Fibroblast of lung (primary cell): Measurements from ENCODE around the gene KRT23. TPM values are rescaled to one million over a fixed set of nuclear protein-coding genes. Genes with fewer than 3 reads are reported as not detected.

ENCODE experiments used
- DNase-seq, 2 donors: peaks; one replicate each; pipeline versions ENCODE4 v3.0.0 to v3.0.0-alpha.2; 2010; ENCODE audit warnings: low read depth in 2 of 2
- H2AFZ ChIP-seq: 2 replicates; pipeline ENCODE4 v1.5.1; 2012; ENCODE audit warnings: low read length, control low read depth, inconsistent platforms
- H3K27ac ChIP-seq: 2 replicates; pipeline ENCODE4 v1.5.1; 2011; ENCODE audit warnings: low read length, control low read depth; ENCODE audit not compliant: insufficient read depth
- H3K27me3 ChIP-seq: 2 replicates; pipeline ENCODE4 v1.5.1; 2011; ENCODE audit warnings: mild to moderate bottlenecking, low read length; ENCODE audit not compliant: control insufficient read depth, insufficient read depth
- H3K36me3 ChIP-seq: 2 replicates; pipeline ENCODE4 v1.5.1; 2011; ENCODE audit warnings: low read length; ENCODE audit not compliant: control insufficient read depth, insufficient read depth
- H3K4me1 ChIP-seq: 2 replicates; pipeline ENCODE4 v1.5.1; 2011; ENCODE audit warnings: low read length; ENCODE audit not compliant: control insufficient read depth, insufficient read depth; ENCODE audit errors: extremely low read depth
- H3K4me2 ChIP-seq: 2 replicates; pipeline ENCODE4 v1.5.1; 2011; ENCODE audit warnings: low read length, control low read depth; ENCODE audit not compliant: insufficient read depth; ENCODE audit errors: extremely low read depth
- H3K4me3 ChIP-seq, 4 experiments: fragments of 200-600 bp in 1 of 4; sonication (generic) in 1 of 4; replicated peaks in 1 of 4; 2 replicates each; pipeline ENCODE4 v1.5.1; 2011 to 2016; ENCODE audit warnings: low read length in 4 of 4, low read depth in 3 of 4, mild to moderate bottlenecking in 3 of 4, control low read depth in 2 of 4, inconsistent platforms in 1 of 4, mixed read lengths in 1 of 4; ENCODE audit not compliant: insufficient read depth in 1 of 4; ENCODE audit errors: control extremely low read depth in 1 of 4
- H3K79me2 ChIP-seq: 2 replicates; pipeline ENCODE4 v1.5.1; 2012; ENCODE audit warnings: mild to moderate bottlenecking, low read length, inconsistent platforms; ENCODE audit not compliant: control insufficient read depth, insufficient read depth
- H3K9ac ChIP-seq: 2 replicates; pipeline ENCODE4 v1.5.1; 2011; ENCODE audit warnings: mild to moderate bottlenecking, low read length, control low read depth; ENCODE audit not compliant: insufficient read depth
- H3K9me3 ChIP-seq: 2 replicates; pipeline ENCODE4 v1.5.1; 2012; ENCODE audit warnings: low read depth, low read length; ENCODE audit not compliant: control insufficient read depth, insufficient read depth
- H4K20me1 ChIP-seq: 2 replicates; pipeline ENCODE4 v1.5.1; 2011; ENCODE audit warnings: low read length; ENCODE audit not compliant: control insufficient read depth, insufficient read depth; ENCODE audit errors: extremely low read depth
- EZH2 ChIP-seq: IDR thresholded peaks from 2 replicates; pipeline ENCODE4 v1.5.1; 2012; ENCODE audit warnings: low read length, control low read depth, mild to moderate bottlenecking; ENCODE audit errors: missing control alignments
- polyA plus RNA-seq, 2 donors: library from polyadenylated mRNA; depleted of rRNA in 1 of 2; stranded (reverse) in 1 of 2; unstranded in 1 of 2; fragments of >200 nt; gene quantifications; 2 replicates each; pipeline ENCODE4 v1.2.1, GENCODE V29; 2011 to 2012; ENCODE audit warnings: missing spikeins in 1 of 2
- total RNA-seq: library from RNA; depleted of rRNA; stranded (reverse); fragments of >200 nt; gene quantifications from 2 replicates; pipeline ENCODE4 v1.2.1, GENCODE V29; 2014
- TF ChIP-seq, protein P1 (sequence below), 2 donors: IDR thresholded peaks in 1 of 2; conservative IDR thresholded peaks in 1 of 2; 1 replicate in 1 of 2; 2 replicates in 1 of 2; pipeline ENCODE4 v1.5.1; 2011 to 2012; ENCODE audit warnings: low read length in 2 of 2, control low read depth in 1 of 2, inconsistent platforms in 1 of 2, low read depth in 1 of 2, mild to moderate bottlenecking in 1 of 2

The KRT23 gene
- total and polyA plus RNA-seq, 2 donors (not counting 1 experiment from before 2014, with no cell fraction given) = 0.17 TPM; not detected in 1

GRCh38 chr17:40967582-40967981 lies 30.1 kb upstream of the KRT23 start:
- Histone ChIP-seq H3K4me1 (no peaks in the 10 kb centered on the region), H4K20me1 (no peaks in the 10 kb centered on the region), H3K27me3 (no peaks in the 10 kb centered on the region), H3K9me3 (no peaks in the 10 kb centered on the region), H3K36me3 (no peaks in the 10 kb centered on the region), H3K27ac (no peak overlapping the region), H3K79me2 (no peaks in the 10 kb centered on the region), H3K4me2 (no peak overlapping the region), H3K4me3 (no peak overlapping the region), H3K9ac (no peak overlapping the region), H2AFZ (no peak overlapping the region)
- no peak for DNase-seq
- TF ChIP-seq, protein P1, sequence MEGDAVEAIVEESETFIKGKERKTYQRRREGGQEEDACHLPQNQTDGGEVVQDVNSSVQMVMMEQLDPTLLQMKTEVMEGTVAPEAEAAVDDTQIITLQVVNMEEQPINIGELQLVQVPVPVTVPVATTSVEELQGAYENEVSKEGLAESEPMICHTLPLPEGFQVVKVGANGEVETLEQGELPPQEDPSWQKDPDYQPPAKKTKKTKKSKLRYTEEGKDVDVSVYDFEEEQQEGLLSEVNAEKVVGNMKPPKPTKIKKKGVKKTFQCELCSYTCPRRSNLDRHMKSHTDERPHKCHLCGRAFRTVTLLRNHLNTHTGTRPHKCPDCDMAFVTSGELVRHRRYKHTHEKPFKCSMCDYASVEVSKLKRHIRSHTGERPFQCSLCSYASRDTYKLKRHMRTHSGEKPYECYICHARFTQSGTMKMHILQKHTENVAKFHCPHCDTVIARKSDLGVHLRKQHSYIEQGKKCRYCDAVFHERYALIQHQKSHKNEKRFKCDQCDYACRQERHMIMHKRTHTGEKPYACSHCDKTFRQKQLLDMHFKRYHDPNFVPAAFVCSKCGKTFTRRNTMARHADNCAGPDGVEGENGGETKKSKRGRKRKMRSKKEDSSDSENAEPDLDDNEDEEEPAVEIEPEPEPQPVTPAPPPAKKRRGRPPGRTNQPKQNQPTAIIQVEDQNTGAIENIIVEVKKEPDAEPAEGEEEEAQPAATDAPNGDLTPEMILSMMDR (conservative IDR thresholded peaks at IDR 0.05 in 1 of 2, IDR thresholded peaks at IDR 0.05 in 1 of 2; ENCODE audit: low read depth in 1 of 2, low read length in 2 of 2) = no peak
- TF ChIP-seq EZH2 = no peak

DNA sequence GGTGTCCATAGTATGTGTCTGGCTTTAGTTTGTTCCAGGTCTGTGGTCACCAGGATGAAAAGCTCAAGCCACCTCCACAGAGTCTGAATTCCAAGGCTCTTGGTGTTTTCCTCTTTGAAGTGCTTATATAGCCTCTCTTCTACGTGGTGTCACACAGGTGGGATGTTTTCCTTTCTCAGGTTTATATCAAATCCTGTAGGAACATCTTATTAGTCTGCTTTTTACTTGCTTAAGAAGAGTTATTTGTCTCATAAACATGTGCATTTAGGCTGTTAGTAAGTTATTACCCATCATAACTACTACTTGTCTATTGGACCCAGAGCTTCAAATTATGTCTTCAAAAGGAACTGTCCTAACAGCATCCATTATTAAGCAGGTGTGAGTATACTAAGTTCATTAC lies 29.4 kb upstream of the KRT23 start, which contains the start of gene KRT39:
TSS of gene KRT39 (minus strand) at position 101 of the 400 bp plus-strand sequence. CDS start at position 9, 92 bp downstream.
- no peak within 1 kb of the TSS for H3K9ac ChIP-seq
- no peaks in the 10 kb centered on the region for H3K27me3 ChIP-seq
- no peak within 1 kb of the TSS for H2AFZ ChIP-seq
- H4K20me1 ChIP-seq = no peaks in the 10 kb centered on the region
- H3K27ac ChIP-seq = no peak within 1 kb of the TSS
- H3K36me3 ChIP-seq = no peaks in the 10 kb centered on the region
- no peaks in the 10 kb centered on the region for H3K4me1 ChIP-seq
- H3K4me3 ChIP-seq = no peak within 1 kb of the TSS
- no peaks in the 10 kb centered on the region for H3K9me3 ChIP-seq
- no peaks in the 10 kb centered on the region for H3K79me2 ChIP-seq
- TF ChIP-seq EZH2 = no peak
- TF ChIP-seq, protein P1 (conservative IDR thresholded peaks at IDR 0.05 in 1 of 2, IDR thresholded peaks at IDR 0.05 in 1 of 2; ENCODE audit: low read depth in 1 of 2, low read length in 2 of 2) = no peak
- no peak for DNase-seq
- no peak within 1 kb of the TSS for H3K4me2 ChIP-seq

DNA sequence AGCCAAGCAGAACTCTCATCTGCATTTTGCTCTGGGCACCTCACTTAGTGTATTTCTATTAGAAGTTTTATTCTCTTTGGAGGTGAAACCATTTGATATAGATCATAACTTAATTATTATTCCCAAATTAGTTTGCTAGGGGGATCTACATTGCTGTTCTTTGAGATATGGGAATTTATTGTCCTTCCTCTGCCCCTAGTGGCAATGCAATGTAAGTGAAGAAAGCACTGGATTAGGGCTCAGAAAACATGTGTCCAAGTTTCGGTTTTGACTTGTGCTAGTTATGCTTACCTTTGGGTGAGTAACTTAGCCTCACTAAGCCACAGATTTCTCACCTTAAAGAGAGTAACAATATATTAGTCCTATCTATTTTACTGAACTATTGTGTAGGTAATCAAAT lies 26.4 kb upstream of the KRT23 start:
- no peak overlapping the region for H3K4me2 ChIP-seq
- no peaks in the 10 kb centered on the region for H4K20me1 ChIP-seq
- H3K27ac ChIP-seq = no peak overlapping the region
- no peak for TF ChIP-seq EZH2
- TF ChIP-seq, protein P1 (conservative IDR thresholded peaks at IDR 0.05 in 1 of 2, IDR thresholded peaks at IDR 0.05 in 1 of 2; ENCODE audit: low read depth in 1 of 2, low read length in 2 of 2) = peak; percentile 55 to 80
- no peak overlapping the region for H3K9ac ChIP-seq
- peaks cover 5% of the 10 kb centered on the region for H3K4me1 ChIP-seq
- H3K79me2 ChIP-seq = no peaks in the 10 kb centered on the region
- DNase-seq = peak in 1 of 2 donors; percentile 36
- no peaks in the 10 kb centered on the region for H3K9me3 ChIP-seq
- no peaks in the 10 kb centered on the region for H3K36me3 ChIP-seq
- no peak overlapping the region for H2AFZ ChIP-seq
- H3K27me3 ChIP-seq = no peaks in the 10 kb centered on the region
- no peak overlapping the region for H3K4me3 ChIP-seq
